Measurements from ENCODE around the gene NEU1.

NEU1 gene

GRCh38 chr6:31899215-31899614 is 36.6 kb upstream of the NEU1 start:
- DNase-seq (ENCODE audit: extremely low read depth, low read depth): no peak
- H3K4me3 ChIP-seq (replicated peaks; ENCODE audit: low read depth, low read length): peak overlapping the region; percentile 65; the same call in 1 of the 2 replicates
- TF ChIP-seq CTCF (IDR thresholded peaks at IDR 0.05; ENCODE audit: low read depth, low read length, missing control alignments): no peak

GRCh38 chr6:31898383-31899011 is 35.9 kb upstream of the NEU1 start:
- H3K4me3 ChIP-seq (replicated peaks; ENCODE audit: low read depth, low read length): peak overlapping the region; percentile 65
- TF ChIP-seq CTCF (IDR thresholded peaks at IDR 0.05; ENCODE audit: low read depth, low read length, missing control alignments): no peak
- no peak for DNase-seq (ENCODE audit: extremely low read depth, low read depth)

GRCh38 chr6:31897612-31898382 is 35.2 kb upstream of the NEU1 start, which contains the start of gene EHMT2:
EHMT2 (minus strand) TSS chr6:31897698; CDS start chr6:31897677, 21 bp downstream.
- no peak for TF ChIP-seq CTCF (IDR thresholded peaks at IDR 0.05; ENCODE audit: low read depth, low read length, missing control alignments)
- DNase-seq (ENCODE audit: extremely low read depth, low read depth): no peak

GRCh38 chr6:31896856-31897611 is 34.4 kb upstream of the NEU1 start:
- TF ChIP-seq CTCF (IDR thresholded peaks at IDR 0.05; ENCODE audit: low read depth, low read length, missing control alignments): no peak
- H3K4me3 ChIP-seq (replicated peaks; ENCODE audit: low read depth, low read length): peak overlapping the region; percentile 65
- no peak for DNase-seq (ENCODE audit: extremely low read depth, low read depth)

More at GRCh38 chr6:31897612-31898382, 35.2 kb upstream of the NEU1 start, which contains the start of gene EHMT2:
- H3K4me3 ChIP-seq (replicated peaks; ENCODE audit: low read depth, low read length): peak within 1 kb of the TSS; percentile 65

GRCh38 chr6:31896493-31896855 is 33.9 kb upstream of the NEU1 start:
- no peak for DNase-seq (ENCODE audit: extremely low read depth, low read depth)
- peak overlapping the region; percentile 65 for H3K4me3 ChIP-seq (replicated peaks; ENCODE audit: low read depth, low read length)
- TF ChIP-seq CTCF (IDR thresholded peaks at IDR 0.05; ENCODE audit: low read depth, low read length, missing control alignments): no peak

GRCh38 chr6:31892821-31893220 is 30.2 kb upstream of the NEU1 start:
- no peak for TF ChIP-seq CTCF (IDR thresholded peaks at IDR 0.05; ENCODE audit: low read depth, low read length, missing control alignments)
- no peak overlapping the region for H3K4me3 ChIP-seq (replicated peaks; ENCODE audit: low read depth, low read length)
- no peak for DNase-seq (ENCODE audit: extremely low read depth, low read depth)

Data from HFF-Myc (cell line).